PC-9 (cell line): Measurements from ENCODE around the gene GNGT1. TPM values are rescaled to one million over a fixed set of nuclear protein-coding genes. Genes with fewer than 3 reads are reported as not detected.

Source experiments
- BruUV-seq: library from RNA; stranded (reverse); fragments of 400-500 nt; replicated peaks from 2 replicates; lab custom pipeline; 2021; lab: Mats Ljungman, UMichigan
- CTCF ChIA-PET: fragments of 300-600 bp; sonication (Branson Sonifier 250); formaldehyde crosslinking; loops from one replicate; lab custom pipeline; 2022; ENCODE audit warnings: antibody characterized with exemption; lab: Charles Lee
- POLR2A ChIA-PET: fragments of 300-600 bp; sonication (Branson Sonifier 250); formaldehyde crosslinking; loops from one replicate; lab custom pipeline; 2022; ENCODE audit warnings: antibody characterized with exemption; ENCODE audit not compliant: unreplicated experiment; lab: Charles Lee
- DNase-seq, 2 experiments: peaks; one replicate each; pipeline versions ENCODE4 v3.0.0 to v3.0.0-alpha.2; 2015 to 2022; ENCODE audit warnings: mixed read lengths in 1 of 2
- H2AFZ ChIP-seq: fragments of 200-600 bp; sonication (generic); 2 replicates; pipeline ENCODE4 v1.8.1; 2017; ENCODE audit warnings: antibody characterized with exemption
- H3F3A ChIP-seq: fragments of 200-600 bp; sonication (generic); 2 replicates; pipeline ENCODE4 v1.8.1; 2017; ENCODE audit warnings: antibody characterized with exemption, mild to moderate bottlenecking, low read depth; ENCODE audit not compliant: insufficient read depth
- H3K27ac ChIP-seq: fragments of 200-600 bp; sonication (generic); 2 replicates; pipeline ENCODE4 v1.6.1; 2016; ENCODE audit warnings: mixed run types
- H3K27me3 ChIP-seq: fragments of 200-600 bp; sonication (generic); 2 replicates; pipeline ENCODE4 v1.6.1; 2016; ENCODE audit warnings: low read depth, mixed run types; ENCODE audit not compliant: insufficient read depth
- H3K36me3 ChIP-seq: fragments of 200-600 bp; sonication (generic); 2 replicates; pipeline ENCODE4 v1.6.1; 2016; ENCODE audit warnings: low read depth, mixed run types
- H3K4me1 ChIP-seq: fragments of 200-600 bp; sonication (generic); replicated peaks from 2 replicates; pipeline ENCODE4 v1.6.1; 2016; ENCODE audit warnings: mixed run types; ENCODE audit not compliant: insufficient read depth
- H3K4me2 ChIP-seq: fragments of 200-600 bp; sonication (generic); 2 replicates; pipeline ENCODE4 v1.6.1; 2017; ENCODE audit warnings: mixed run types
- H3K4me3 ChIP-seq: fragments of 200-600 bp; sonication (generic); 2 replicates; pipeline ENCODE4 v1.6.1; 2016; ENCODE audit warnings: mixed run types
- H3K79me2 ChIP-seq: fragments of 200-600 bp; sonication (generic); 2 replicates; pipeline ENCODE4 v1.6.1; 2017; ENCODE audit warnings: low read depth, mixed run types
- H3K9me2 ChIP-seq: fragments of 200-600 bp; sonication (generic); 2 replicates; pipeline ENCODE4 v1.8.1; 2017; ENCODE audit warnings: mild to moderate bottlenecking; ENCODE audit not compliant: insufficient read depth
- H3K9me3 ChIP-seq: fragments of 200-600 bp; sonication (generic); 2 replicates; pipeline ENCODE4 v1.8.1; 2016; ENCODE audit warnings: low read depth; ENCODE audit not compliant: insufficient read depth
- H4K20me1 ChIP-seq: fragments of 200-600 bp; sonication (generic); 2 replicates; pipeline ENCODE4 v1.8.1; 2017; ENCODE audit not compliant: insufficient read depth
- CTCF ChIP-seq: fragments of 200-600 bp; sonication (generic); conservative IDR thresholded peaks from 2 replicates; pipeline ENCODE4 v1.6.1; 2017; ENCODE audit warnings: mixed run types, antibody characterized with exemption, mild to moderate bottlenecking, moderate library complexity
- EZH2 ChIP-seq: fragments of 200-600 bp; sonication (generic); IDR thresholded peaks from 2 replicates; pipeline ENCODE4 v1.8.0; 2017; ENCODE audit warnings: antibody characterized with exemption, low read depth
- intact Hi-C: fragments of 100-400 bp; cut with micrococcal nuclease; formaldehyde crosslinking; loops from one replicate; pipeline ENCODE4 v1.10.0; 2022; ENCODE audit not compliant: unreplicated experiment
- total RNA-seq: library from RNA; stranded (reverse); gene quantifications from 2 replicates; pipeline ENCODE4 v1.2.3, GENCODE V29; 2021

Gene GNGT1
- total RNA-seq, 1 experiment from 2014 or later, result not detected

DNA sequence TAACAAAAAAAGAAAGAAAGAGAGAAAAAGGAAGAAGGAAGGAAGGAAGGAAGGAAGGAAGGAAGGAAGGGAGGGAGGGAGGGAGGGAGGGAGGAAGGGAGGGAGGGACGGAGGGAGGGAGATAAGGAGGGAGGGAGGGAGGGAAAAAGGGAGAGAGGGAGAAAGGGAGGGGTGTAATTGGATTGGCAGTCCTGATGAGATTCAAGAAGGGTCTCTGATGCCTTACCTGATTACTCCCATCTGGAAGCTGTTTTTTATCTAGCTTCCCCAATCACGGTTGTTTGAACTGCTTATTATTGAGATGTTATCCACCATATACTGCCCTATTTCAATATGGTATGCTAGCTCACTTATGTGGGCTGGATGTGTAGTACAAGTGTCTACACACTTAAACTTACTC is 42.5 kb downstream of the GNGT1 start:
- Histone ChIP-seq H3K27me3 (no peaks in the 10 kb centered on the region), H2AFZ (no peak overlapping the region)
- intact Hi-C loops, result no loop called here

DNA sequence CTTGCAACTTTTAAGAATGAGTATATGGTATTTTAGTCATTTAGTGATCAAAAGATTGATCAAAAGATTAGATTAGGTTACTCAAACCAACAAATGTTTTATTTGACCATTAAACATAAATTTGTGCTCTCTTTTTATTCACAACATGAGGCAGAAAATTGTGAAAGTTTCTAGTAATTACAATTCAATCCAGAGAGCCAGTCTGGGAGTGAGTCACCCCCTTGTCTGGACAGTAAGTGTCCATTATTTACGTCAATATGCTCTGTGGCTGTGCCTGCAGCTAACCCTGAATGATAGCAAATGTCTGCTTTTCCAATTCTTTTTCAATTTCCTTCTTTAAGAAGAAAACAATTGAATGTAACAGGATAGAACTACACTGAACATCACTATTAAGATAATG is 43.1 kb downstream of the GNGT1 start:
- Histone ChIP-seq H3K4me1 (no peaks in the 10 kb centered on the region), H4K20me1 (no peaks in the 10 kb centered on the region), H2AFZ (no peak overlapping the region), H3K4me3 (no peak overlapping the region), H3K79me2 (no peaks in the 10 kb centered on the region), H3K9me3 (no peaks in the 10 kb centered on the region), H3K36me3 (no peaks in the 10 kb centered on the region), H3K9me2 (no peaks in the 10 kb centered on the region; the same call in 1 of the 2 replicates), H3K27ac (no peak overlapping the region), H3K4me2 (no peak overlapping the region), H3K27me3 (no peaks in the 10 kb centered on the region), H3F3A (no peaks in the 10 kb centered on the region)
- intact Hi-C loops, result no loop called here
- BruUV-seq, result no TSS peak
- TF ChIP-seq EZH2 (no peak), CTCF (no peak)
- no peak for DNase-seq
- ChIA-PET POLR2A (no interaction called here), CTCF (no interaction called here)

More for the DNA sequence above, 42.5 kb downstream of the GNGT1 start:
- Histone ChIP-seq H3K27ac (no peak overlapping the region), H3K4me3 (no peak overlapping the region), H3K9me2 (no peaks in the 10 kb centered on the region), H3F3A (no peaks in the 10 kb centered on the region), H4K20me1 (no peaks in the 10 kb centered on the region), H3K79me2 (no peaks in the 10 kb centered on the region), H3K4me1 (no peaks in the 10 kb centered on the region), H3K36me3 (no peaks in the 10 kb centered on the region), H3K9me3 (no peaks in the 10 kb centered on the region), H3K4me2 (no peak overlapping the region)
- CTCF ChIA-PET, result no interaction called here
- POLR2A ChIA-PET, result no interaction called here
- BruUV-seq, result no TSS peak
- TF ChIP-seq EZH2 (no peak), CTCF (no peak)
- DNase-seq, result no peak

DNA sequence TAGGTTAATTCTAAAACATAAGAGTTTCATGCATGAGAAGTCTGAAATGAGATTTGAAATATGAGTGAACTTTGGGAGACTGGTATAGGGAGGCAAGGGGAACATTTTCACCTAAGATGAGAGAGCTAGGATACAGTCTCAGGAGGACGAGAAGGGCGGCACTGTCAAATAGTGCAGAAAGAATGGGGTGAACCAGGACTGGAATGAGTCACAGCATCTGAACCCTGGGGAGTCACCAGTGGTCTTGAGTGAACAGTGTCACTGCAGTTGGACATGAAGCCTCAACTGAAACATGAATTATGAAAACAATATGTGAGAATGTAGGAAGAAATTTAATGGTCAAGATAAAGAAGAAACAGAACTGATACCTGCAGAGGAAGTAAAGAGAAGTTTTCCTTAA is 48.9 kb downstream of the GNGT1 start:
- no peaks in the 10 kb centered on the region for H3F3A ChIP-seq
- ChIA-PET POLR2A (no interaction called here), CTCF (no interaction called here)
- no peaks in the 10 kb centered on the region for H3K79me2 ChIP-seq
- no TSS peak for BruUV-seq
- no peaks in the 10 kb centered on the region for H3K9me3 ChIP-seq
- H3K27ac ChIP-seq, result no peak overlapping the region
- no peaks in the 10 kb centered on the region; the same call in 1 of the 2 replicates for H3K9me2 ChIP-seq
- H3K27me3 ChIP-seq, result no peaks in the 10 kb centered on the region
- no peaks in the 10 kb centered on the region for H4K20me1 ChIP-seq
- intact Hi-C loops, result no loop called here
- DNase-seq, result no peak
- no peaks in the 10 kb centered on the region for H3K36me3 ChIP-seq
- no peak for TF ChIP-seq EZH2
- no peak for TF ChIP-seq CTCF
- no peak overlapping the region for H3K4me3 ChIP-seq
- no peak overlapping the region for H2AFZ ChIP-seq
- no peak overlapping the region for H3K4me2 ChIP-seq
- H3K4me1 ChIP-seq, result 0 out of 2 replicates have a peak, but pooled peaks cover 7% of the 10 kb centered on the region
